Heart left ventricle (tissue), 13 donors: ENCODE data around the gene NYAP2.

Source experiments
- CTCF ChIP-seq, 12 donors: fragments of 200-600 bp; sonication (generic) in 4 of 12; IDR thresholded peaks; one replicate each; pipeline versions ENCODE4 v1.5.0 to v1.8.0; 2018 to 2022; ENCODE audit warnings: antibody characterized with exemption in 12 of 12, mild to moderate bottlenecking in 5 of 12
- POLR2A ChIP-seq, 2 donors: fragments of 450-650 bp; IDR thresholded peaks; one replicate each; pipeline ENCODE4 v1.6.1; 2017; ENCODE audit warnings: antibody characterized with exemption in 2 of 2, mild to moderate bottlenecking in 2 of 2, moderate library complexity in 2 of 2
- donor health status: ischemic (EF 13 %, LVEDD 7.1; RV severe dilation, severe dysfunction).
- donor health status: DM: no; HTN: yes; CAD: no.
- donor health status: DM: no; HTN: no; CAD: no.
- donor health status: ischemic (EF 25% LVEDD 6.9; RV normal size, moderate dysfunction).
- donor health status: ischemic (EF 25% LVEDD 5.7; RV mildly dilated, moderate dysfunction).
- donor health status: ischemic (EF 35%, LVEDD 5.7; RV mildly dilated, moderate dysfunction).
- donor health status: nonischemic (EF 11% LVEDD 7.7; RV severe dilation, severe dysfunction).
- donor health status: DM: yes; HTN: yes; CAD: no.
- donor health status: PGD.
- donor health status: ischemic (EF 29% LVEDD 5.4; RV normal size, mild dysfunction).
- donor health status: nonischemic (EF 23%, LVEDD 6.1; RV moderate dilation, normal function).

- TF ChIP-seq CTCF (IDR thresholded peaks at IDR 0.05) (no peak), POLR2A (IDR thresholded peaks at IDR 0.05) (no peak)
Observed at GRCh38 chr2:225355788-225356187, 43.7 kb upstream of the NYAP2 start.
